CD4-positive, alpha-beta T cell treated with Interleukin-17A for 1 hour (primary cell): ENCODE results near the gene TTLL9.
"Not testable (repeated sequence)": the region's sequence is repeated elsewhere in the genome, so short reads cannot be mapped to it uniquely, and the experiment has no call there.

ENCODE experiments used
- DNase-seq: peaks from one replicate; pipeline ENCODE4 v3.0.0-alpha.2; 2020

The TTLL9 gene

DNA sequence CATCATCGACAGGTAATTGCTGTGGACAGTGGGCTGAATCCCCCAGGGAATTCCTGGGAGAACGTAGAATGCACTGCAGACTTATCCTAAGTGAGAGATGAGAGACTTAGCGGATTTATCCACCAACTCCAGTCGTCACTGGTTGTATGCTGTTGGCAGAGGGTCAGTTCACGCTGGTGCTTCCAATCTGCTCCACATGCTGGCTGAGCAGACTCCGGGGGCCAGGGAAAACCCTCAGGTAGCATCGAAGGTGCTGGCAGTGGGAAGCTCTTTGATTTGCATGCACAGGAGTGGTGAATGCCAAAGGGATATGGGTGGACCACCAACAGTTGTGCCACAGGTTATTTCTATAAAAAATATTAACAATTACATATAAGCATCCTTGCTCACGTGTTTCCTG is 20.2 kb downstream of the TTLL9 start:
- DNase-seq = no peak

DNA sequence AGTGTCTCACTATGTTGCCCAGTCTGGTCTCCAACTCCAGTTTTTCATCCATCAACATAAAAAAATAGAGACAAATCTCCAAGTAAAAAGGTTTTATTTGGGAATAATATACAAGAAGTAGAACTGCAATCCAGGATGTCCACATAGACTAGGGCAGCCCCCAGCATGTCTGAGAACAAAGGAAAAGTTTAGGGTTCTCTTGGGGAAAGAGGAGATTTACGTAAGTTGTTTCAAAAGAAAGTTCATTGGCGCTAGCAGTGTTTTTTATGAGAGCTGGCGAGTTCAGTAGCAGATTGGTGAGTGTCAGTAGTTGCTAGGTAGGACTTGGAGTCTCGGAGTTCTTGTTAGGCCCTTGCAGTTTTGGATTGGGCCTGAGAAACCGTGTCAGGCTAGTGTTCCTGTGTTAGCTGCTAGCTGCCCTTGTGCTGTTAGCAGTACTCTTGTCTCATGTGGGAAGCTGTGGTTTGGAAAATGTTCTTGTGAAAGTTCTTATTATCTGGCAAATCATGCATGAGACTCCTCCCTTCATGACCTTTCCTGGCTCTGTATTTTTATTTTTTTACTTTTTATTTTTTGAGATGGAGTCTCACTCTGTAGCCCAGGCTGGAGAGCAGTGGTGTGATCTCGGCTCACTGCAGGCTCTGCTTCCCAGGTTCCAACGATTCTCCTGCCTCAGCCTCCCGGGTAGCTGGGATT is 24.7 kb downstream of the TTLL9 start:
- peak; percentile 51 for DNase-seq

DNA sequence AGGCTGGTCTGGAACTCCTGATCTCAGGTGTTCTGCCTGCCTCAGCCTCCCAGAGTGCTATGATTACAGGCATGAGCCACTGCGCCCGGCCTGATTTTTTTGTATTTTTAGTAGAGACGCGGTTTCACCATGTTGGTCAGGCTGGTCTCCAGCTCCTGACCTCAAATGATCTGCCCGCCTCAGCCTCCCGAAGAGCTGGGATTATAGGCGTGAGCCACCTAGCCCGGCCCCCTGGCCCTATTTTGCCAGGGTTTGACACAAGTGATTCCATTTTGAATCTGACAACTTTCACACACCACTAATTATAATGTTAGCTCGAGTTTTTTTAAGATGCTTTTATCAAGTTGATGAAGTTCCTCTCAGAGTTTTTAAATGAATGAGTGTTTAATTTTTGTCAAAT is 25.6 kb downstream of the TTLL9 start:
- DNase-seq = no peak

DNA sequence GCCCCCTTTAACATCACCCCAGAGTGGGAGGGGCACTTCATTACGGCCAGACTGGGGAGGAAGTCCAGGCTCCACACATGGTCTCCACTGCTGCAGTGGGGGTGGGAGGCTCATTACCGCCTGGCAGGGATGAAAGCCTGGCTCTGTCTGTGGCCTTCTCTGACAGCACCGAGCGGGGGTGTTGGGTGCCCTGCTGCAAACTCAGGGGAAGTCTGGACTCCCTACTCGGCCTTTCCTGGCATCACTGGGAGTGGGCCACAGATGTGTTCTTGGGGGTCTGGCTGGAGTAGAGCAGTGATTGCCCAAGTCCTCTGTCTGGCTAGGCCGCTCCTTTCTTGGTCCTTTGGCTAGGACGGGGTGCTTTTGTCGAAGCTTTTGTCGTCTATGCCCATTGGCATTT is 27.1 kb downstream of the TTLL9 start:
- no peak for DNase-seq

DNA sequence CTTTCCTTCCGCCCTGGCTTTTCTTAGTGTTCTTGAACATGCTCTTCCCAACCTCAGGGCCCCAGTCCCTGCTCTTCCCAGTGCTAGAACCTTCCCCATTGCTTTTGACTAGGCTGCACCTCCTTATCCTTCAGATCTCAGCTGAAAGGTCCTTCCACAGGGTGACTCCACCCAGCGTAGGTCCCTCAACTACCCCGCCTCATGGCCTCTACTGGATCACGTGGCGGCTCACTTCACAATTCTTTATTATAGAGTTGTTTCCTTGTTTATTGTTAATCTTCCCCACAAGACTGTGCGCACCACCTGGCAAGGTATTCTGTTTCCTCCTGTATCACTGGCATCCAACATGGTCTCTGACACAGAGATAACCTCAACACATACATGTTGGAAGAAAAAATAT is 31.2 kb downstream of the TTLL9 start:
- no peak for DNase-seq

DNA sequence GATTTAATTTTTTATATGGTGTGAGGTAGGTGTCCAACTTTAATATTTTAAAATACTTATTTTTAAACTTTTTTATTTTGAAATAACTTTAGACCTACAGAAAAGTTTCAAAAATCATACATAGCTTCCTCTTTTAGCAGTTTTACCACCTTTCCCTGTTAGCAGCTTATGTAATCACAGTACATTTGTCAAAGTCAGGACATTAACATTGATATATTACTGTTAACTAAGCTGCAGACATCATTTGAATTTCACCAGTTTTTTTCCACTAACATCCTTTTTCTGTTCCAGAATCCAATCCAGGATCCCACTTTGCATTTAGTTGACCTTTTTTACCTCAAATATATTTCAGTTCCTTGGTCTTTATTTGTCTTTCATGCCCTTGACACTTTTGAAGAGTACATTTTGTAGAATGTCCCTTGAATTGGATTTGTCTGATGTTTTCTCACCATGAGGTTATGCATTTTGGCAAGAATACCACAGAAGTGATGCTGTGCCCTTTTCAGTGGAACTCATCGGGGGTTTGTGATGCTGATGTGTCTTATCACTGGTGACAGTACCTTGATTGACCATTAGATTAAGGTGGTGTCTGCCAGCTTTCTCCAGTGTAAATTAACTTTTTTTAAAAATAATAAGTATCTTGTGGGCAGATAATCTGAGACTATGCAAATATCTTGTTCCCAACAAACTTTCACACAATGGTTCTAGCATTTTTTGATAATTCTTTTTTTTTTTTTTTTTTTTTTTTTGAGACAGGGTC is 33.4 kb downstream of the TTLL9 start:
- DNase-seq = no peak

DNA sequence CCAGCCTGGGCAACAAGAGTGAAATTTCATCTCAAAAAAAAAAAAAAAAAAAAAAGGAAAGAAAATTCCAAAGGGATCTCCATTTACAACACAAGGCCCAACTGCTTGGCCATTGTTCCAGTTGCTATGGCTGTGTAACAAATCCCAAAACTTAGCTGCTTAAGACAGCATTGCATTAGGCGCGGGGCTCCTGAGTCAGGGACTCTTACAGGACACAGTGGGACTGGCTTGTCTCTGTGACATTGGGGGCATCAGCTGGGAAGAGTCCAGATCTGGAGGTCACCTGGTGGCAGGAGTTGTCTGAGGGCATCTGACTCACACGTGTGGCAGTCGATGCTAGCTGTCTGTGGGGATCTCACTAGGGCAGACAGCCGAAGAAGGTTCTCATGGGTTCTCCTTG is 35.6 kb downstream of the TTLL9 start:
- no peak for DNase-seq

DNA sequence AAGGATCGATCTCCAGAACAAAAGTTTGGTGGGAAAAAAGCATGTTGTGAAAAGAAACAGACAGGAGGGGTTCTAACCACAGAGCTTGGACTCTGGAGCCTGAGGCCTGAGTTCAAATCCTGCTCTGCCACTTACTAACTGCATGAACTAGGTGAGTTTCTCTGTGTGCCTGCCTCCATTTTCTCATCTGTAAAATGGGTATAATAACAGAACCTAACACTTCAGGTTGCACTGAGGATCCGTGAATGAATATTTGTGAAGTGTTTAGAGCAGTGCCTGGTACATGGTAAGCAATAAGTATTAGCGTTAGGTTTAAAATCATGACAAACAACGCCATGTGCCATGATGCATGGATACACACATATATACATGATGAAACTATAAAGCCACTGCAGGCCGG is 36.6 kb downstream of the TTLL9 start:
- no peak for DNase-seq

DNA sequence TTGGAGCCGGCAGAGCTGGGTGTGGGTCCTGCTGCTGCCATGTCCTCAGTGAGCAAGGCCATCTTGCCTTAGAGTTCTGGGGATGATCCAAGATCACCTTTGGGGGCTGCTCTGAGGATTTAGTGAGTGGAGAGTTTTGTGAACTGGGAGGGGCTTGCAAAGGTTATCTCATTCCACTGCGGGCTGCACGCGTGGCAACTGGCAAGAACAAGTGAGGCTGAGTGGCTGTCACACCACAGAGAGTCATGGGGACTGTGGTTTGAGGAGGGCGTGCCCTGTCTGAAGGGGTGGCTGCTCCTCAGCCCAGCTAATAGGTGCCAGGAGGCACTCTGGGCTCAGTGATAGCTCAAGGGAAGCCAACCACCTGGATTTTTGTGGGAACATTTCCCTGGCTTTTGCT is 37.6 kb downstream of the TTLL9 start:
- DNase-seq = no peak

DNA sequence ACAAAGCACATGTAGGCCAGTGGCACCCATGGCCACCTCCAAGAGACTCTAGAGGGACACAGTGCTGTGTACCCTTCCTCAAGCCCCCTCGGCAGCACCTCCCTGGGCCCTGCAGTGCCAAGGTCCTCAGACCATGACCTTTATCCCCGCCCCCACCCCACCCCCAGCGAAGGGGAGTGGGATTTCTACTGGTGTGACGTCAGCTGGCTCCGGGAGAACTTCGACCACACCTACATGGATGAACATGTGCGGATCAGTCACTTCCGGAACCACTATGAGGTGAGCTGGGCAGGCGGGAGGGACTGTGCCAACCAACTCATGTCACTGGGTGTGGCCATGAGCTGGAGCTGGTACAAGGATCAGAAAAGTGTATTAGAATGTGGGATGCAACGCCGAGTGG is 38.0 kb downstream of the TTLL9 start:
- DNase-seq = no peak

DNA sequence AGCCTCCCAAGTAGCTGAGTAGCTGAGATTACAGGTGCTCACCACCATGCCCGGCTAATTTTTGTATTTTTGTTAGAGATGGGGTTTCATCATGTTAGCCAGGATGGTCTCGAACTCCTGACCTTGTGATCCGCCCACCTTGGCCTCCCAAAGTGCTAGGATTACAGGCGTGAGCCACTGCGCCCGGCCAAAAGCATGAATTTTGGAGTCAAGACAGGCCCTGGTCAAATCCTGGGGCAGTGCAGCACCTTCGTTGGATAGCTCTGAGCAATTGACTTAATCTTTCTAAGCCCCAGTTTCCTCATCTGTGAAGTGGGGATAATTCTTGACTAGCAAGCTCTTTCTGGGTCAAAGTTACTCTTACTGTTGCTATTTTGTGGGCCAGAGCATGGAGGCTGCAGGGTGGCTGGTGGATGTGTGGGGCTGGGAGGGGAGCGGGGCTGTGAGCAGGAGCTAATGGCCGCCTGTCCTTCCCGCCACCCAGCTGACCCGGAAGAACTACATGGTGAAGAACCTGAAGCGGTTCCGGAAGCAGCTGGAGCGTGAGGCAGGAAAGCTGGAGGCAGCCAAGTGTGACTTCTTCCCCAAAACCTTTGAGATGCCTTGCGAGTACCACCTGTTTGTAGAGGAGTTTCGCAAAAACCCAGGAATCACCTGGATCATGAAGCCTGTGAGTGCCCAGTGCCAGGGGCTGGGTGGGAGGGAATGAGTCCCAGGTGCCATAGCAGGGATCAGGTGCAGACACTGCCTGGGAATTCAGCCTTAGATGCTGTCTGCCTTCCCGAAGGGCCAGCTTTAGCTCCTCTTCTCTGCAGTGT is 39.0 kb downstream of the TTLL9 start:
- no peak for DNase-seq

DNA sequence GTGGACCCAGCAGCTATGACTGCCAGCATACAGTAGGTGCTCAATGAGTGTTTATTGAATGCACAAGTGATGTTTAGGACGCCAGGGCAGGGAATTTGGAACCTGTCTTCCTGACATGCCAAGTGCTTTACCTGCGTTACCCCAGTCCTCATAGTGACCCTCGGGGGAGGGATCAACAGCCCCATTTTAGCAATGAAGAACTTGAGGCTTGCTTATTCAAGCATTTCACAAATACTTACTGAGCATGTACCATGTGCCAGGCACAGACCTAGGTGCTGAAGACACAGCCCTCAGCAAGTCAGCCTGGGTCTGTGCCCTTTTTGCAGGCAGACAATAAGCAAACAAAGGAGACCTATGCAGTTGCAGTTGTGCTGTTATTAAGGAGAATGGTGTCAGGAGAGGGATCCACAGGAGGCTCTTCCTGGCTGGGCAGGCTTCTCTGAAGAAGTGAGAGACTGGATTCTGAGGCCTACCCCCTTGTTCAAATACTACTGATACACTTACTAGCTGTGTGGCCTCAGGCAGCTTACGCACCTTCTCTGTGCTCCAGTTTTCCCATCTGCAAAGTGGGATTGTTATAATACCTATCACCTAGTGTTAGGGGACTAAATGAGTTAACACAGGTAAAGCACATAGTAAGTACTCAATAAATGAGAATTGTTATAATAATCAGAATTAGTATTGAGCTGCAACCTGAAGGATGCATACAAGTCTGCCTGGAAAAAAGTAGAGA is 39.8 kb downstream of the TTLL9 start:
- DNase-seq = no peak

DNA sequence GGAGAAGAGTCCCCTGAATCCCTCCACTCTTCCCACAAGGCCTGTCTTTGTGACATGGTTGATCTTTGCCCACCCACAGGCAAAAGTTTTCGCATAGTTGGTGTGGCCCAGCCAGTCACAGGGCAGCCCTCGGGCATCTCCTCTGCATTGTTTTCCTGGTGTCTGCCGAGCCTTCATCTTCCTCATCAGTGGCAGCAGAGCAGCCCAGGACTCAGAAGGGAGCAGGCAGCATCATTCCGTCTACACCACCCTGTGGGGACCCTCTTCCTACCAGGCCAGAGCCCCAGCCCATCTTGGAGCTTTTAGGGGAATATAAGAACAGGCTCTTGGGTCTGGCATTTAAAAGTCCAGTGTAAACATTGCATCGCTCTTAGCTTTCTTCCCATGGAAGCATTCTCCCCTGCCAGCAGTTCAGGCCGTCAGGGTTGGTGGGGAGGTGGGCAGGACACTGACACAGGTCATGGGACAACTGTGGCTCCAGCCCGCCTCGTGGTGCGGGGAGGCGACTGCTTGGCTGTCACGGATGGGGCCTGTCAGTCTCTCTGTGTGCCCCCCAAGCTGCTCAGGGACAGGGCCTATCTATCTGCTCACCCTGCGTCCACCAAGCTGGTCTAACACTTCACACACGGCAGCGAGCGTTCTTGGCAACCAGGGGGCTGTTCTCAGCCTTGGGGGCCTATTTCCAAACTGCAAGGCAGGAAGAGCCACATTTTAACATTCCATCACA is 43.2 kb downstream of the TTLL9 start:
- no peak for DNase-seq

DNA sequence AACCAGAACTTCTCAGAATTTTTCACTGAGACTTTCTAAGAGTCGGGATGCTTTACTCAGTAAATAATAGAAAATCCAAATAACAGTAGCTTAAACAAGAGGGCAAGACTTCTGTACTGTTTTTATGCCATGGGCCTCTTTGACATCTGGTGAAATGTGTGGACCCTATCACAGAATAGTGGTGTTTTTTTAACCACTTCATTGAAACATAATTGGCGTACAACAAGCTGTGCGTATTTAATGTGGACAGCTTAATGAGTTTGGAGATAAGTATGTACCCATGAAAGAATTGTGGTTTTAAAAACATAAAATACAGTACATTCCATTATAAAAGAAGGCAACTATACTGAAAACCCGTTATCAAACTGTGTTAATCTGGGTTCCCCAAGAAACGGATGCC is 43.7 kb downstream of the TTLL9 start:
- DNase-seq = no peak

DNA sequence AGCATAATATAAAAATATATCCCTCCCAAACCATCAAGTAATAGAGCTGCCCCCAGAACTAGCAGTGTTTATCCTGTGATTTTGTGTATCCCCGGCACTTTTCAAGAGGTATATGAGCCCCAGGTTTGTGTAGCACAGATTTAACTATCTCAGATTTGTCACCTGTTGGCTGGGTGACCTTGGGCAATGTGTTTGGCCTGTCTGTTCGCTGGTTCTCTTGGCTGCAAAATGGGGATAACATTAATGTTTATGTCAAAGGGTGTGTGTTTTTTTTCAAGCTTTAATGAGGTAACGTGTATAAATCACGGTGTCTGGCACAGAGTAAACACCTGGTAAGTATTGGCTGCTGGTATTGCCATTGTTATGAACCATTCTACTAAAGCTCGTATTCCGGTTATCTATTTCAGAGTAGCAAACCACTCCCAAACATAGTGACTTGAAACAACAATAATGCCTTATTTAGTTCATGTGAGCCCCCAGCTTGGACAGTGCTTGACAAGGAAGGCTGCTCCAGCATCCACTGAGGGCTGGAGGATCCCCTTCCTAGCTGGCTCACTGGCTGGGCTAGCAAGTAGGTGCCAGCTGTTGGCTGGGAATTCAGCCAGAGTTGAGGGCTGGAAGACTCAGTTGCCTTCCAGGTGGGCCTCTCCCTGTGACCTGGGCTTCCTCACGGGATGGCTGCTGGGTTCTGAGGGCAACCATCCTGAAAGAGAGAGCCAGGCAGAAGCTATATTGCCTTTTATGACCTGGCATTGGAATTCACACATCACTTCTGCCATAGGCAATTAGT is 45.3 kb downstream of the TTLL9 start:
- DNase-seq = no peak

DNA sequence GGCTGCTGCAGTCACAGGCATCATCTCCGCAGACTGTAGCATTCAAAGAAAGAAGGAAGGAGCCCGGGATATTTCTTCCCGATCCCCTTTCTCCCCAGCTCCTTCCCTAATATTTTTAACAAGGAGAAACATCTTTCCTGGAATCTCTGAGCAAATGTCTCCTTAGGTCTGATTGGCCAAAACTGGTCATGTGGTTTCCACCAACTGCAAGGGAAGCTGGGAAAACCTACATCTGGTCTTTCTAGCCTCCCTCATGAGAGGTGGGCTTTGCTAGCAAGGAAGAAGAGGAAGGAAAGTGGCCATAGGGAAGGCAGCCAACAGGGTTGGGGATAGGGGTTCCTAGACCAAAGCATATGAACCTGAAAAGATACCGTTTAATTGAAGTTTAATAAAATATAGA is 46.3 kb downstream of the TTLL9 start:
- no peak for DNase-seq

DNA sequence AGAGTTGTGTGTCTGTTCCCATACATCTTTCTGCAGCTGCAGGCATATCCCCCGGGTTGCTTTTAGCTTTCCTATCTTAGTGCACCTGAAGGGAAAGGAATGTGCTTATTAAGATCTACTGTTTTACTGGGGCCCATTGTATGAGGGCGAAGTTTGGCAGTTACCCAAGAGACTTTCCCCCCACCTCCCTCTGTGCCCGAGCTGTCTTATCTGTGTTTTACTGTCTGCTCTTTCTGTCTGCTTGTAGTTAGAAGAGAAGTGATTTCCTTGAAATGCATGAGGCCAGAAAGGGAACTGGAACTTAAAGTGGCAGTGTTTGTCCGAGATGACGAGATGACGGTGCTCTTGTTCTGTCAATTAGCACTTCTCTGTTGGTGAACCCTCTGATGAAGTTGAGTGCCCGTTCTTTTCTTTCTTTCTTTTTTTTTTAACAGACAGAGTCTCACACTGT is 47.6 kb downstream of the TTLL9 start:
- not testable (repeated sequence) for DNase-seq

DNA sequence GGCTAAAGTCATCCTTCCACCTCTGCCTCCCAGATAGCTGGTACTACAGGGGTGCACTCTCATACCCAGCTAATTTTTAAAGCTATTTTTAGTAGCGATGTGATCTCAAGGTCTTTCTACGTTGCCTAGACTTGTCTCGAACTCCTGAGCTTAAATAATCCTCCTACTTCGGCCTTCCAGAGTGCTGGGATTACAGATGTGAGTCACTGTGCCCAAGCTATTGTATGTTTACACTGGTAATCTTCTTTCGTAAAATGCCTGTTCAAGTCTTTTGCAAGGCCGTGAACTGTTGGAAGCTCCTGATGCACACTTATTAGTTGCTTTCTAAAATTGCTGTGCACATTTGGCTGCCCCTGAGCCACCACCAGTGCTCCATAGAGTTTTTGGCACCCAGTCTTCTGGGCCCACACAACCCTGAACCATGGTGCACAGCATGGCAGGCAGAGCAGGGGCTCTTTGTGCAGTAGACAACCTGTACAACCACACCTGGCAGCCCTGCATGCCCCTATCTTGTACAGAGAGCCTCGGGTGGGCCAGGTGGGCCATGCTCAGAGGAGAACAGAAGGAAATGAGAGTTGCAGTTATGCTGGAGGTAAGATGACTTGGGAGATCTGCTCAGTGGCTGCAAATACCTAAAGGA is 48.2 kb downstream of the TTLL9 start:
- no peak for DNase-seq

DNA sequence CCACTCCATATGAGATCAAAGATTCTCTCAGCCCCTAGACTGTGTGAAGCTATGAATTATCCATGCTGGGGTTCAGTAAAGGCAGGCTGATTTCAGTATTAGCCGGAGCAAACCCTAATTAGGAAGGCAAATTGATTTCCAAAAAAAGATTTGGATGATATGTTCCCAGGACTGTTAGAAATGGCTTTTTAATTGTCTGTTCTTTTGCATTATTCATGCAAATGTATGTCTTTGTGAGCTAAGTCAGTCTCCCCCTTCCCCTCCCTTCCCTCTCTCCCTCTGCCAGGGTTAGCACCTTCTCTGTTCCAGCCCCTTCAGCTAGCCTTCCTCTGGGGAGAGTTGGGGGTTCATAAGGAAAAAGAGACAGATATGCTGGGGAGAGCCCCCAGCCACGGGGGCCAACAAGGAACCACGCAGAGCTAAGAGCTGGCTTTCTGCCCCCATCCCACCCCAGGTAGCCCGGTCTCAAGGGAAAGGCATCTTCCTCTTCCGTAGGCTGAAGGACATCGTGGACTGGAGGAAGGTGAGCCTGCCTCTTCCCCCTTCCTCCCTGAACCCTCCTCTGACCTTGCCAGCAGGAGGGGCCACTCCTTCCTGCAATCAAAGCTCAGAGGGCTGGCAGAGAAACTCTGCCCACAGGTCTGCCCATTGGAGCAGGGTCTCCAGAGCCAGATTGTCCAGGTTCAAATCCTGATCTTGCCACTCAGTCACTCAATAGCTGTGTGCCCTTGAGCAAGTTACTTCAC is 49.1 kb downstream of the TTLL9 start:
- DNase-seq = no peak

DNA sequence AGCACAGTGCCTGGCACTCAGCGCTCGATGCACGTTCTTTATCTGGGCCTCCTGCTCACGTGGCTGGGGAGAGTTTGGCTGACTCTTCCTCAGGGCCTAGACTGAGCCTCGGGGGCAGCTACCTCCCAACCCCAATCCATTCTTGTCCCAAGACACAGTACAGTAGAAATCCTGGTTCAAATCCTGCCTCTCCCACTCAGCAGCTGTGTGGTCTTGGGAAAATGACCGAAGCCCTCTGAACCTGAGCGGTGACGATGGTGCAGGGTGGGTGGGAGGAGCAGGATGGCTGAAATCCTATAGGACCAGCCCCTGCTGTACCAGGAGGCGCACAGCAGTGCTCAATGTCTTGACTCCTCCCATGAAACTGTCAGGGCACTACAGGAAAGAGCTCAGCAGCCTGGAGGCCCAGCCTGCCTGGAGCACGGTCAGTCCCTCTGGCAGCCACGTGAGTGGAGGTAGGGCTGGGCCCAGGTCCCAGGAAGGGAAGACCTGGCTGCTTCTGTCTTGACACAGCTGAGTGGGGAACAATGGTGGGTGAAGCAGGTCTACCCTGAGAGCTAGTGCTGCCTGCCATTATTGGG is 49.9 kb downstream of the TTLL9 start:
- no peak for DNase-seq
